Amniotic epithelial cell (primary cell): ENCODE measurements around the gene SPSB2.
A peak's percentile ranks its signal among the peaks of the same experiment; 100 is the strongest.
"Not testable (repeated sequence)": the region's sequence is repeated elsewhere in the genome, so short reads cannot be mapped to it uniquely, and the experiment has no call there.

ENCODE experiments used
- DNase-seq: peaks from one replicate; pipeline ENCODE4 v3.0.0-alpha.2; 2010; ENCODE audit warnings: low read depth

Gene SPSB2

DNA sequence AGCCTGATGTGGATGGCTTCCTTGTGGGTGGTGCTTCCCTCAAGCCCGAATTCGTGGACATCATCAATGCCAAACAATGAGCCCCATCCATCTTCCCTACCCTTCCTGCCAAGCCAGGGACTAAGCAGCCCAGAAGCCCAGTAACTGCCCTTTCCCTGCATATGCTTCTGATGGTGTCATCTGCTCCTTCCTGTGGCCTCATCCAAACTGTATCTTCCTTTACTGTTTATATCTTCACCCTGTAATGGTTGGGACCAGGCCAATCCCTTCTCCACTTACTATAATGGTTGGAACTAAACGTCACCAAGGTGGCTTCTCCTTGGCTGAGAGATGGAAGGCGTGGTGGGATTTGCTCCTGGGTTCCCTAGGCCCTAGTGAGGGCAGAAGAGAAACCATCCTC is 2.8 kb downstream of the SPSB2 start:
- DNase-seq = not testable (repeated sequence)

DNA sequence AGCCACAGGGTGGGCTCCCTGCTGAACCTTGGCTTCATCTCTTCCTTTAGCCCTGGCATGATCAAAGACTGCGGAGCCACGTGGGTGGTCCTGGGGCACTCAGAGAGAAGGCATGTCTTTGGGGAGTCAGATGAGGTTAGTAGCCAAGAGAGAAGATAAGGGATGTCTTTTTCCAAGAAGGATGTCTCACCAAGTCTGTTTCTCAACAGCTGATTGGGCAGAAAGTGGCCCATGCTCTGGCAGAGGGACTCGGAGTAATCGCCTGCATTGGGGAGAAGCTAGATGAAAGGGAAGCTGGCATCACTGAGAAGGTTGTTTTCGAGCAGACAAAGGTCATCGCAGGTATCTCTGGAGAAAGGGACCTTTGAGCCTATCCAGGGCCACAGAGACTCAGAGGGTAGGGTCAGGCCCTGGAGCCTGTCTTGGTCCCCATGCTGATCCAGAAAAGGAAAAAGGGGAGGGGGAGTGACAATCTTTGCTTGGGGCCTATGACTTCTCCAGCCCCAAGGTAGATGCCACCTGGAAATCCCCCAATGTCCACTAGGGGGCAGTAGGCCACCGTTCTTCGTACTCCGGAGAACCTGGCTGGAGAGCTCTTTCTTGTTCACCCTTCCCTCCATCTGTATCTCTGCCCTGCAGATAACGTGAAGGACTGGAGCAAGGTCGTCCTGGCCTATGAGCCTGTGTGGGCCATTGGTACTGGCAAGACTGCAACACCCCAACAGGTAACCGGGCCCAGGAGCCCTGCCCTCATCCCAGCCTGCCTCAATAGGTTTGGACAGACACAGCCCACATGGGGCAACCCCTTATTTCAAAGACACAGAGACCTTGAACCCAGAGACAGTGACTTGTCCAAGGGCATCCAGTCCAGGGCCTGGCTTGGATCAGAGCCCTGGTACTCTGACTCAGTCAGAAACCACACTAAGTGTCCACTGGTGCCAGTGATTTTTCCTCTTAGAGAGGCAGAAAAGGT is 3.8 kb downstream of the SPSB2 start:
- DNase-seq = peak; percentile 84

DNA sequence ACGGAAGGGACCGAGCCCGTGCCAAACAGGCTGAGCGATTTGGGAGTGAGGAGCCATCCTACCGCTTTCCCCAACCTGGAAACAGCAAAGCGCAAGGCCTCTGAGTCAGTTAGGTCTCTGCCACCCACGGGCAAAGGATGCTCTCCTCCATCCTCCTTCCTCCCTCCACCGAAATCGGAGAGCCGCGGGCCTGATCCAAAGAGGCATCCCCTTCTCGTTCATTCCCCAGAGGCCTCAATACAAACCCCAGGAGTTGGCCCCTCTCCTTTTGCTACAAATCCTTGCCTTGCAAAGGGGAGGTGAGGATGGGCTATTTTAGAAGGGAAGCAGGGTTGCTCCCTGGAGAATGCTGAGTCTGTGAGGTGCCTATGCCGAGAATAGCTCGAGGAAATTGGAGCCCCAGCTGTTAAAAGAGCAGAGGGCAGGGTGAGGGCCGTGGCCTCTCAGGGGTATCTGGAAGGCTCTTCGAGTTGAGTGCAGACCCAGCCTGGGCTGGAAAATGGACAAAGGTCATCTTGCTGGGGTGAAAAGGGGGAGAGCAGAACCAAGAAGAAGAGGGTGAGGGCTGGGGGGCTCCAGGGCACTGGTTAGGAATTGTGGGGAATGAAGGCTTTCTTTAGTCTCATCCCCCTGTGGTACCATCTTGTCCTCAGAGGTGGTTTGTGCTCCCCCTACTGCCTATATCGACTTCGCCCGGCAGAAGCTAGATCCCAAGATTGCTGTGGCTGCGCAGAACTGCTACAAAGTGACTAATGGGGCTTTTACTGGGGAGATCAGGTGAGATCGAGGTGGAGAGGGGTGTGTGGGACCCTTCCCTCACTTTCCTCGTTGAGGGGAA is 4.7 kb downstream of the SPSB2 start:
- DNase-seq = peak; percentile 21

DNA sequence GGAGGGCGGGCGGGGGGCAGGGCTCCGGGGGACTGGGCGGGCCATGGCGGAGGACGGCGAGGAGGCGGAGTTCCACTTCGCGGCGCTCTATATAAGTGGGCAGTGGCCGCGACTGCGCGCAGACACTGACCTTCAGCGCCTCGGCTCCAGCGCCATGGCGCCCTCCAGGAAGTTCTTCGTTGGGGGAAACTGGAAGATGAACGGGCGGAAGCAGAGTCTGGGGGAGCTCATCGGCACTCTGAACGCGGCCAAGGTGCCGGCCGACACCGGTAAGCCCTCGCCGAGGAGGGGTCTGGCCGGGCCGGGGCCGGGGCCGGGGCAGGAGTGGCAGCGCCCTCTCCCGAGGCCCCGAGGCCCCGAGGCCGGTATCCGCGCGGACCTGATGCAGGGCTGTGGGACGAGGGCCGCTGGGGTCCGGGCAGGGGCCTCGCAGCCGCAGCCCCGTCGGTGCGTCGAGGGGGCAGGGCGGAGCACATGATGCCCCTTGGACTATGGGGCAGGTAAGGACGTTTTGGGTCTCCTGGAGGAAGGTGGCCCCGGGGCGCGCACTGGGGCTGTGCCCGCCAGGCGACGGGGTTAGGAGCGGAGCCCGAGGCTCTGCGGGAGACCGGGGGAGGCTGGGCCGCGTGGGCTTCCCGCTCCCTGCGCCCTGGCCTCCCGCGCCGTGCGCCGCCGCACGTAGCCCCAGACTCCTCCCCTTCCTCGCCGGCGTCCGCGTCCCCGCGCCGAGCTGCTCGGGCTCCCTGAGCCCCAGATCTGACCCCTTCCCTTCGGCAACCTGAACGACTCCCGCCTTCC is 5.5 kb downstream of the SPSB2 start, which contains the start of gene TPI1:
TPI1 (plus strand) TSS at position 119 of the 798 bp plus-strand sequence; CDS start at position 155, 36 bp downstream.
- peak; percentile 68 for DNase-seq

DNA sequence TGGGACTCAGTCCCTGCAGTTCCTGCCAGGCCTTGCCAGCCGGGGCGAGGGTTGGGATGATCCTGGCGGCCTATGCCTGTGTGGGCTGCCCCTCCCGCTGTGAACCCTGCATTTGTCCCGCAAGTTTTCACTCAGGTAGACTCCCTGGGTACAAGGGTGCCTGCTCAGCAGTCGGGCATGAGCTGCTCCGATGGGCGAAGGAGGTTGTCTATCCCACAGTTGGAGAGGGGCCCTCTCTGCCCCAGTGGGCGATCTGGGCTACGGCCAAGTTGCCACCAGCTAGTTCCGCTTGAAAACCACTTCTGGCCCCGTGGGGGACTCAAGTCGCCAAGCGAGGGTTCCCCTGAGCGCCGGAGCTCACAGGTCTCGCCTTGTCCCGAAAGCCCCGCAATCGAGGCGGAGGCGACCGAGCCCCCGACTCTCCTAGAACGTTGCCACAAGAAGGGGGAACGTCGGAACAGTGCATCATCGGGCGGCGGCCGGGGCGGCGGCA is 6.1 kb downstream of the SPSB2 start:
- DNase-seq = no peak

DNA sequence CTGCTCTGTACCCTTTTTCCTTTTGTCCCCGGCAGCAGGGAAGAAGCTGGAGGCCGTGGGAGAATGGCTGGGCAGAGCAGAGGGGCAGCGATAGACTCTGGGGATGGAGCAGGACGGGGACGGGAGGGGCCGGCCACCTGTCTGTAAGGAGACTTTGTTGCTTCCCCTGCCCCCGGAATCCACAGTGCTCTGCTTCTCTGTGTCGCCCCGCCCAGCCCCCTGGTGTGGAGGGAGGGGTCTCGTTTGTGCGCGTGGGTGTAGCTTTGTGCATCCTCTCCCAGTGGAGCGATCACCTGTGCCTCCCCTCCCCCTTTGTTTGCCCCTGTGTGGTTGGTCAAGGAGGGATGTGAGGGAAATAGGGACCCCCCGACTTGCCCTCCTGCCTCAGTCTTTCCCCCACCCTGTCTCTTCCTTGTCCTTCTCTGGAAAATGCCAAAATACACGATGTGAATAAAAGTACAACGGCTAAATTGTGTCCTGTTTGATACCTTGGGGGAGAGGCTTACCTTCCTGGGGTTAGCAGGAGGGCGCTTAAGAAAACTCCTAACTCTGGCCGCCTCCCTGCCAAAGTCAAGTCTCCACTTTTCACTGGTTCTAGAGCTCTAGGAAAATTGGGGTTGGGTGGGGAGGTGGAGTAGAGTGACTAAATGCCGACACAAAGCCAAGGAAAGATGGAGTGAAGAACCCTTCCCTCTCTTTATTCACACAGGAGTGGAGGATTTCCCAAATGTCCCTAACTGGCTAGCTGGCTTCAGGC is 6.8 kb downstream of the SPSB2 start:
- no peak for DNase-seq

DNA sequence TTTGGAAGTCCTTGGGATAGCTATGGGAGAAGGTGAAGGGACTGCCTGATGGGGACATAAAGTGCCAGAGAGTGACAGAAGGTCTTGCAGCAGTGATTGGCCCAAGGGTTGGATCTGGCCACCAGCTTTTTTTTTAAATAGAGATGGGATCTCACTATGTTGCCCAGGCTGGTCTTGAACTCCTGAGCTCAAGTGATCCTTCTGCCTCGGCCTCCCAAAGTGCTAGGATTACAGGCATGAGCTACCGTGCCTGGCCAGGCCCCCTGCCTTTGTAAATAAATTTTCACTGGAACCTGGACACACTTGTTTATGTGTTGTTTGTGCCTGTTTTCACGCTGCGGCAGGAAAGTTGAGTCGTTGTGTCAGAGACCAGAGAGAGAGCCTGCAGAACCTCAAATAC is 7.8 kb downstream of the SPSB2 start:
- DNase-seq = not testable (repeated sequence)

DNA sequence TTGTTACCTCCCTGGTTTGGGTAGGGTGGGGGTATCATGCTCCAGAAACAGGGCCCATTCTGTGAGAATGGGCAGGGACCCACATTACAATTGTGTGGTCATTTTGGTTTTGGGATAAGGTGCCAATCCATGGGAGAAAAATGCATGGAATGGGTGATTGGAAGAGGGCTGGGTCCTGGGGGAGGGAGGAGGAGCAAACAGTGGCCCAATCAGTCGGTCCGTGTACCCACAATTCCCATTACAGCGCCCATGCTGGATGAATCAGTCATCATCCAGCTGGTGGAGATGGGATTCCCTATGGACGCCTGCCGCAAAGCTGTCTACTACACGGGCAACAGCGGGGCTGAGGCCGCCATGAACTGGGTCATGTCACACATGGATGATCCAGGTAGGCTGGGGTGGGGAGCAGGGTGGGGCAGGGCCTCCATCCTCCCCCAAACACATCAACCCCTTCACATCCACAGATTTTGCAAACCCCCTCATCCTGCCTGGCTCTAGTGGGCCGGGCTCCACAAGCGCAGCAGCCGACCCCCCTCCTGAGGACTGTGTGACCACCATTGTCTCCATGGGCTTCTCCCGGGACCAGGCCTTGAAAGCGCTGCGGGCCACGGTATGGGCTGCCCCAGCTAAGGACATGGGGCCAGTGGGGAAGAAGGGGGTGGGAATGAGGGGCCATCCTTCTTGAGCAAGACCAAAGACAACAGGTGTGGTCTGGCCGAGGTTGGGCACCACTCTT is 9.3 kb downstream of the SPSB2 start:
- no peak for DNase-seq

DNA sequence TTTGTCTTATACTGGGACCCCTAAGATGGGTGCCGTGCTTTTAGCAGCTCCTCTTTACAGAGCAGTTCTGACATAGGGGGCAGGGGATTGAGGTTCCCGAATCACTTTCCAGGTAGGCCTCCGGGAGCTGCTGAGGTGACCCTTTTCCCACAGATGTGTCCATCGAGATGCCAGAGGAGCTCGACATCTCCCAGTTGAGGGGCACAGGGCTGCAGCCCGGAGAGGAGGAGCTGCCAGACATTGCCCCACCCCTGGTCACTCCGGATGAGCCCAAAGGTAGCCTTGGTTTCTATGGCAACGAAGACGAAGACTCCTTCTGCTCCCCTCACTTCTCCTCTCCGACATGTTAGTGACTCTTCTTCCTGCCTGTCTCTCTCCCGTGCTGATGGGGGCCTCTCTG is 10.1 kb downstream of the SPSB2 start:
- no peak for DNase-seq

DNA sequence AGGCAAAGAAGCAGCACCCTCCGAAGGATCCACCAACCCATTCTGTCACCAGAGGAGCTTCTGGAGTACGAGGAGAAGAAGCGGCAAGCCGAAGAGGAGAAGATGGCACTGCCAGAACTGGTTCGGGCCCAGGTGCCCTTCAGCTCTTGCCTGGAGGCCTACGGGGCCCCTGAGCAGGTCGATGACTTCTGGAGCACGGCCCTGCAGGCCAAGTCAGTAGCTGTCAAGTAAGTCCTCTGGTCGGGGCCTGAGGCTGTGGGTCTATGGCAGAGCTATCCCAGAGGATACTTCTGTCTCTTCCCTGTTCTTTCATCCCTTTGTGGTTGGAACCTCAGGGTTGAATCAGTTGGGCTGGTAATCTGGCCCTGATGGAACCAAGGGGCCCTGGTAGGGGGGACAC is 11.7 kb downstream of the SPSB2 start:
- no peak for DNase-seq

DNA sequence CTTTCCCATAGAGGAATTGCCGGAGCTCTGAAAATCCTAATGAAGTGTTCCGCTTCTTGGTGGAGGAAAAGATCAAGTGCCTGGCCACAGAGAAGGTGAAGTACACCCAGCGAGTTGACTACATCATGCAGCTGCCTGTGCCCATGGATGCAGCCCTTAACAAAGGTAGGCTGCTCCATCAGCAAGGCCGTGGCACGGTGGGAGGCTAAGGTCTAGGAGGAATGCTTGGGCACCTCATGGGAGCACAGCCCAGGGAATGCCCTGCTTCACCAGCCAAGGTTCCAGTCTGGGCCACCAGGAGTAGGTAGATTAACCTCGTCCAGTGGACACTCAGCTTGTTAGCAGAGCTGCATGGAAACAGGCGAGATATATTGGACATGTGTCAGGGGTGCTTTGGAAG is 12.2 kb downstream of the SPSB2 start:
- no peak for DNase-seq

DNA sequence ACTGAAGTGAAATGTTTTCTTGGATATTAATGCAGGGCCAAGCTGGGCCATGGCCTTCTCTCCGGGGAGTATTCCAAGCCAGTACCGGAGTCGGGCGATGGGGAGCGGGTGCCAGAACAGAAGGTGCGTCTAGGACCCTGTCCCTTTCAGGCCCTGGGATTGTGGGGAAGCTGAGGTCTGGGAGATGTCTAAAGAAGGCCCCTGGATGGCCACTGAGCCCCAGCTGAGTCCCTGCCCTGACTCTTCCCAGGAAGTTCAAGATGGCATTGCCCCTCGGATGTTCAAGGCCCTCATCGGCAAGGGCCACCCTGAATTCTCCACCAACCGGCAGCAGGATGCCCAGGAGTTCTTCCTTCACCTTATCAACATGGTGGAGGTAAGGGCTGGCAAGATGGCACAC is 13.0 kb downstream of the SPSB2 start:
- DNase-seq = no peak

DNA sequence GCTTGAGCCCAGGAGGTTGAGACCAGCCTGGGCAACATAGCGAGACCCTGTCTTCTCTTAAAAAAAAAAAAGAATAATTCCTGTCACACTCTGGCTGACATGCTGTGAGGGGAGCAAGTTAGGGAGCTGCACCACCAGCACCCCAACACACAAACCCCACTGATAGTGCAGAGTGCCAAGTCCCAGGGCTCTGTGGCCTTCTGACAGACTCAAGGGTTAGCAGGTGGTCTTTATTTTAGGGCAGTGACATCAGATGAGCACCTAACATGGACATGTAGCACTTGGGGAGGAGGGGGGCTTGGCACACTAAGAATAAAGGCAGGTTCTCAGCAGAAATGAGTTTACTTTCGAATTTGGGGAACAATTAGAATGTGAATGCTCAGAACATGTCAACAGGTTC is 14.3 kb downstream of the SPSB2 start:
- no peak for DNase-seq

DNA sequence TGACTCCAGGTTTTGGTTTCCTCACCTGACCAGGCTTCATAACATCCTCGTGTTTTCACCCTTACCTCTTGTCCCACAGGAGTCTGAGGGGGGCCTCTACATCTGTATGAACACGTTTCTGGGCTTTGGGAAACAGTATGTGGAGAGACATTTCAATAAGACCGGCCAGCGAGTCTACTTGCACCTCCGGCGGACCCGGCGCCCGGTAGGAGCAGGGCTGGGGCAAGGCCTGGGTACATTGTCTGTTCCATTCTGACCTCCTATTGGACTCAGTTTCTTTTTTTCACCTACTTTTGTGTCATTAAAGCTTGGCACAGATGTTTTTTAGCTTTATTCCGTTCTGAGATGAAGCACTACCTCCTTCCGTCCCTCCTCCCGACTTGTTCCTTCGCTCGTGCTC is 17.8 kb downstream of the SPSB2 start:
- no peak for DNase-seq

DNA sequence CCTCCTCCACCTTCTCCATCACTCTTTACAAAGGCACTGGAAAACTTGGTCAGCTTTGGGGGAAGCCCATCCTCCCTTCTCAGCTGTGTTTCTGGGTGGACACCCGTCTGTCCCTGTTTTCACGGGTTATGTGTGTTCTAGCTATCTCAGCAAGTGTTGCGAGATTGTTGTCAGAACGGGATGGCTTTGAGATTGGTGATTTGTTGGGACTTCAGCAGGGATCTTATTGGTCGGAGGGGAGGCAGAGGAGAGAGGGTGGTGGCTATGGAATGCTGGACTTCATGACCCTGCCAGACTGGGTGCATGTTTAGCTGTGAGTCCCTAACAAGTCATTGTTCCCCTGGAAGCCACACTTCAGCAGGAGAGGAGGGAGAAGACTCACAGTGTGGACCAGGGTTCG is 19.1 kb downstream of the SPSB2 start:
- peak; percentile 57 for DNase-seq

DNA sequence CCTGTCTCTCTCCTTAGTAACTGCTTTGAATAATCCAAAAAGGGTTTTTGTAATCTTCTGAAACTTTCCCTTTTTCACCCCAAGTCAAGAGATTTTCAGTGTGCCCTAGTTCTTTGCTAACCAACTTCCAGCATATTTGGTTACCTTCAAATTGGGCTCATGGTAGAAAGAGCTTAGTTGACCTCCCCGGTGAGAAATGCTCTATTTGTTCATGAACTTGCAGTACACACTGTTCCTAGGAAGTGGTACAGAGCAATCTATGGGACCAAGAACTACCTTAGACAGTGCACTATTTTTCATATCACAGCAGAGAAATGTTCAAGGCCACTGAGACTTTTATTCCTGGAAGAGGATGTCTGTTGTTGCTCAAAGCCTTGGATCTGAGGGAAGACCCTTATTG is 19.5 kb downstream of the SPSB2 start:
- DNase-seq = peak; percentile 32

DNA sequence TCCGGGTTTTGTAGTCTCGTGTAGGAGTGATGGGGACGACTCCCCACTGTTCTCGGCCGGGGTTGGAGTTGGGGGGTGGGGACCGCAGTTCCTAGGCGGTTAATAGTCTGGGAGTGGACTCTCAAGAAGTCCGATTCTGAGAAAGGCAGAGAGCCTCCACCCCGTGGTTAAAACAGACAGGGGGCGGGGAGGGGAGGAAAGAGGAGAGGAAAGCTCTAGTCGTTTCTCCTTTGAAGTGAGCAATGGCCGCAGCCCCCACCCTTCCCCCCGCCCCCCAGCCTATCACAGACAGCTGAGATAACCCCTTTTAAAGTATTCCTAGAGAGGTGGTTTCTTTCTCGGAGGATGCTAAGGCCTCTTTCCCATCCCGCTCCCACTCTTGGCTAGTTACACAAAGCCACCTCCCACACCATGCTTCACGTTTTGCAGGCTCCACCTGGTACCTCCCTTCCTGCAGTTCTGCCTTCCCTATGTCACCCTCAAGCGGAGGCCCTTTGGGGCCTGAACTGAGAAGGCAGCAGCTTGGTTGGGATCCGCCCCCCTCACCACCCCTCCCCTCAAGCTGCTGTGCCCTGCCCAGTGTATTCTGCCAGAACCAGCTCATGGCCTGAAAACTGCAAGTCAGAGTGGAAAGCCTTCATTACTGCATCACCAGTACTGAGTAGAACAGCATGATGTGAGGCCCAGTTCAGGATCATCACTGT is 20.3 kb downstream of the SPSB2 start:
- DNase-seq = peak; percentile 85

DNA sequence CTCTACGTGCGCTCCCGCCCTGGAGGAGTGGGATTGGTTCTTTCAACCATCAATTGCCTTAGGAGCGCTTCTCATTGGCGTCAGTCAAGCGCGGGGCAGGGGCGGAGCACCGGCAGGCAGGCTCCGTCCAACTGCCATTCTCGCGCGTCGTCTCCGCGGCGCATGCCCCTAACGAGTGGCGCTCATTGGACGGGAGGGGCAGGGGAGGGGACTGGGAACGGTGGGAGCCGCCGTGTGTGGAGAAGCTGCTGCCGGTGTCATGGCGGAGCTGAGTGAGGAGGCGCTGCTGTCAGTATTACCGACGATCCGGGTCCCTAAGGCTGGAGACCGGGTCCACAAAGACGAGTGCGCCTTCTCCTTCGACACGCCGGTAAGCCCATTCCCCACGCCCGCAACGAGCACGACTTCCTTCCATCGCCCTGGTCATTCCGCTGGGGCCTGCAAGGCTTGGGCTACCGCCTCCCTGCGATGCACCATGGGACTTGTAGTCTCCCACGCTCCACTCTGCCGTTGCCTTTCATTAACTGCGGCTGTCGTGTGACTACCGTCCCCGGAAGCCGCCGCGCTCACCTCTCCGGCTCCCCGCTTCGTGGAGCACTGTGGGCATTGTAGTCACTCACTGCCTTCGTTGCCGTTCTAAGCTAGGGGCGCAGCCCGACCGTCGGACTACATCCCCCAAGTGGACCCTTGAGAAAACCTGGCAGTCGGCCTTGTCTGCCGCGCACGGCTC is 21.0 kb downstream of the SPSB2 start, which contains the start of gene USP5:
USP5 (plus strand) TSS at position 230 of the 730 bp plus-strand sequence; CDS start at position 260, 30 bp downstream.
- DNase-seq = peak; percentile 100
